ENCODE data around the gene CRACDL. TPM values are rescaled to one million over a fixed set of nuclear protein-coding genes. Genes with fewer than 3 reads are reported as not detected.

The CRACDL gene
- total RNA-seq, 1 donor from 2014 or later: 1.6 TPM

DNA sequence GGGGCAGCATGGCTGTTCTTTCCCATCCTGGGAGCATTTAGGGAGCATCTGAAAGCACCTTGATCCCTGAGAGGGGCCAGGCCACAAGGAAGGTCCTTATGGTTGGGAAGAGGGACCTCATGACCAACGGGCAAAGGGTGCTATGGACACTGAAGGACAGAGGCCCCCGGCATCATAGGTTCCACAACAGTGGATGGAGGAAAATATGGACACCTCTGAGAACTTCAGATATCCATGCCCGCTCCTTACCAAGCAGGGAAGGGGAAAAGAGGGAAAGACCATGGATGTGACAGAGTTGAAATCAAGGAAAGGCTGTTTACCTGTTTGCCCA, 111.0 kb downstream of the CRACDL start:
- H3K4me3 Mint-ChIP-seq (ENCODE audit: low read depth): no peak overlapping the region
- no peaks in the 10 kb centered on the region for H3K36me3 Mint-ChIP-seq (ENCODE audit: insufficient read depth)
- DNase-seq (ENCODE audit: low spot score, unreplicated experiment): no peak
- peaks cover 46% of the 10 kb centered on the region for H3K27me3 Mint-ChIP-seq
- TF ChIP-seq, protein P1, sequence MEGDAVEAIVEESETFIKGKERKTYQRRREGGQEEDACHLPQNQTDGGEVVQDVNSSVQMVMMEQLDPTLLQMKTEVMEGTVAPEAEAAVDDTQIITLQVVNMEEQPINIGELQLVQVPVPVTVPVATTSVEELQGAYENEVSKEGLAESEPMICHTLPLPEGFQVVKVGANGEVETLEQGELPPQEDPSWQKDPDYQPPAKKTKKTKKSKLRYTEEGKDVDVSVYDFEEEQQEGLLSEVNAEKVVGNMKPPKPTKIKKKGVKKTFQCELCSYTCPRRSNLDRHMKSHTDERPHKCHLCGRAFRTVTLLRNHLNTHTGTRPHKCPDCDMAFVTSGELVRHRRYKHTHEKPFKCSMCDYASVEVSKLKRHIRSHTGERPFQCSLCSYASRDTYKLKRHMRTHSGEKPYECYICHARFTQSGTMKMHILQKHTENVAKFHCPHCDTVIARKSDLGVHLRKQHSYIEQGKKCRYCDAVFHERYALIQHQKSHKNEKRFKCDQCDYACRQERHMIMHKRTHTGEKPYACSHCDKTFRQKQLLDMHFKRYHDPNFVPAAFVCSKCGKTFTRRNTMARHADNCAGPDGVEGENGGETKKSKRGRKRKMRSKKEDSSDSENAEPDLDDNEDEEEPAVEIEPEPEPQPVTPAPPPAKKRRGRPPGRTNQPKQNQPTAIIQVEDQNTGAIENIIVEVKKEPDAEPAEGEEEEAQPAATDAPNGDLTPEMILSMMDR (IDR thresholded peaks at IDR 0.05; ENCODE audit: unreplicated experiment): no peak
- no peak overlapping the region for H3K27ac Mint-ChIP-seq
- H3K9me3 Mint-ChIP-seq (ENCODE audit: low read depth): no peaks in the 10 kb centered on the region
- H3K4me1 Mint-ChIP-seq (ENCODE audit: low read depth): peaks cover 2% of the 10 kb centered on the region

DNA sequence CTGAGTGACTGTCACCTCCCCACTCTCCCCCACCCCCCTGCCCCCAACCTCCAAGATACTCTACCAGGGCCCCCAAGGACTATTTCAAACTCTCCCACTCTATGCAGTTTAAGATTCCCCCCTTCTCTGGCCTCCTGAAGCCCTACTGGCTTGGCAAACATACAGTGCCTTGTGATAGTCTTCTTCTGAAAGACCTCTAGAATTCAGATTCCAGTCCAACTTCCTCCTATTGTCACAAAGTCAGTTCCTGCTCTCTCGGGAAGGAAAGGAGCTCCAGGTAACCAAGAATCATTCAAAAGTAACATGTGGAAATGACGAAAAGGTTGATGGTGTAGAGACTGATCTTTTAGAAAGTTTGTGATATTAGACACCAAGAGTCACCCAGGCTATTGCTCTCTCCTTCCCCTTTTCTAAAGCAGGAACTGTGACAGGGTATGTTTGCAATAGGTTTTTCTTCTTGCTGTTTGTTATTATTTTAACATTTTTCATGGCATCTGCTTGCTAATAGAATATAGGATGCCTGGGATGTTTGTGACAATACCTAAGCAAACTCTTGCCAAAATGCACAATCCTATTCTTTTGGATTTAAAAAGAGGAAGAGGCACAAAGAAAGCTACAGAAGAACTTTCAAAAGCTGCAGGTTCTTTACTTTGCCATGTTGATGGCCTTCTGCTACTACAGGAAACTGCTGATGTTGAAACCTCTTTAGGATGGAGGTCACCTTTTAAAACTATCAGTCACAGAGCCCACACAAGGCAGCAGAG, 111.6 kb downstream of the CRACDL start:
- no peaks in the 10 kb centered on the region for H3K9me3 Mint-ChIP-seq (ENCODE audit: low read depth)
- no peak overlapping the region for H3K4me3 Mint-ChIP-seq (ENCODE audit: low read depth)
- DNase-seq (ENCODE audit: low spot score, unreplicated experiment): no peak

DNA sequence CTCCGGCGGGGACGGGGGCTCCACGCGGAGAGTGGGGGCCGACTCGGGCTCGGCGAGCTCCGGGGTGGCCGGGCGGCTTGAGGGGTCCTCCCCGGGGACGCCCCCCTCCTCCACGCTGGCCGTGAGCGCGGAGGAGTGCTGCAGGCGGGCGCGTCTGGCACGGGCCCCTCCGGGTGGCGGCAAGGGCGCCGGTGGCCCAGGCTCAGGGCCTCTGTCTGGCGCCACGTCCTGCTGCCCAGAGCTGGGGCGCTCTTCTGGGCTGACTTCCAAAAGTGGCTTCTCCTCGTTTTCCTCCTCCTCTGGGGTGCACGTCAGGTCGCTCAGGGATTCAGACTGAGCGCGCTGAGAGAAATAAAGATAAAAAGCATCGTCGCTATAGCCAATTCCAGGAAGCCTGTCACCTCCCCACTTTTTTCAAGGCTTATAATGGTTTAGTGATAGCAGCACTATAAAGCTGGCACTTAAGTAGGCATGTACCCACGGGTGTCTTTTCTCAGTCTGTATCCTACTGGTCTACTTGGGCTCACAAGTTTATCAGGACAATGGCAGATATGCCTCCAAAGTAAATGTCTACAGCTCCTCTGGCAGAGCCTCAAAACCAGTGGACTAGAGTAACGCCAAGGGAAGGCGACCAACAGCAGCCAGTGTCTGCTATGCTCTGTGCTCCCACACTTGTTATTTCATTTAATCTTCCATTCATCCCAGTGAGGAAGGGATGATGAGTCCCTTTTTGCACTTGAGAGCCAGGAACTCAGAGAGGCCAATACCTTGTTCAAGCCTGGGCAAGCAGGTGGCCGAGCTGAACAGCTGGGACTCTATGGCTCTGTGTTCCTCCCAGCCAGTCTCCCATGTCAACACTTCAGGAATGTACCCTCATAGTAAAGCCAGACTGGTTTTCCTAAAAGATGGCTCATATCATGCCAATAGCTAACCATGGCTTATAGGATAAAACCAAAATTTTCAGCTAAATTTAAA, 112.5 kb downstream of the CRACDL start:
- no peaks in the 10 kb centered on the region for H3K36me3 Mint-ChIP-seq (ENCODE audit: insufficient read depth)
- H3K27me3 Mint-ChIP-seq: peaks cover 47% of the 10 kb centered on the region
- no peak for DNase-seq (ENCODE audit: low spot score, unreplicated experiment)
- TF ChIP-seq, protein P1 (IDR thresholded peaks at IDR 0.05; ENCODE audit: unreplicated experiment): peak; percentile 10
- H3K4me1 Mint-ChIP-seq (ENCODE audit: low read depth): peaks cover 2% of the 10 kb centered on the region
- H3K27ac Mint-ChIP-seq: peak overlapping the region; percentile 52
- H3K4me3 Mint-ChIP-seq (ENCODE audit: low read depth): peak overlapping the region; percentile 75
- H3K9me3 Mint-ChIP-seq (ENCODE audit: low read depth): no peaks in the 10 kb centered on the region

More for the DNA sequence above, 111.6 kb downstream of the CRACDL start:
- H3K27ac Mint-ChIP-seq: no peak overlapping the region
- H3K4me1 Mint-ChIP-seq (ENCODE audit: low read depth): peaks cover 2% of the 10 kb centered on the region
- TF ChIP-seq, protein P1 (IDR thresholded peaks at IDR 0.05; ENCODE audit: unreplicated experiment): no peak
- peaks cover 47% of the 10 kb centered on the region for H3K27me3 Mint-ChIP-seq
- no peaks in the 10 kb centered on the region for H3K36me3 Mint-ChIP-seq (ENCODE audit: insufficient read depth)

DNA sequence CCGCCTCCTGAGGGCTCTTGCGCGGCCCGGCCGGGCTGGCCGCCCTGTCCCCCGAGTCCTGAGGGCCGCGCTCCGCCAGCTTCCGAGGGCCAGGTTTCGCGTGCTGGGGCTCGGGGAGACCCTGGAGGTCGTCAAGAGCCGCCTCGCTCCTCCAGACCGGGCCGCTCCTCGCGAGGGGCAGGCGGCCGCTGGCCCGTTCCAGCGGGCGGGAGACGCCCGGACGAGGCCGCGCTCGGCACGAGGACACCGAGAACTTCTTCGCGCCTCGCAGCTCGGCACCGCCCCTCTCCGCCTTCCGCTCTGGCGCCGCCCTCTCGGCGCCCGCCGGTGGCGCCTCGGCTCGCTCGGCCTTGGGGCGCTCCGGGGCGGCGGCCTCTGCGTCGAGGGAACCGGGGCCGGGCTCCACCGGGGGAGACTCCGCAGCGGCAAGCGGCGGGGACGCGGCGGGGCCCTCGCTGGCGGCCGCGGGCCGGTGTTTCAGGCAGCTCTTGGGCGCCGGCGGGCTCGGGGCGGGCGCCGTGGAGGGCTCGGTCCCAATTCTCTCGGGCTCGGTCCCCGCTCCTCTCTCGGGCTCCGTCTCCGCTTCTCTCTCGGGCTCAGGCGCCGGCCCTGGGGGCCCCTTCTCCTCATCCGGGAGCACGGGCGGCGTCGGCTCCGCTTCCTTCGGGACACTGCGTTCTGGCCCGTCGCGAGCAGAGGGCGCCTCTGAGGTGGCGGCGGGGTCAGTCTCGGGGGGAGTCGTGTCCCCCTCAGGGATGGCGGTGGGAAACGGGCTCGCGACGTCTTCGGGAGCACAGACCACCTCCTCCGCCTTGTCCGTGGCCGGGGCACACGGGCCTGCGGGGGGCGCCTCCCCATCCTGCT, 113.5 kb downstream of the CRACDL start:
- peak; percentile 44 for DNase-seq (ENCODE audit: low spot score, unreplicated experiment)
- Mint-ChIP-seq H3K27ac (no peak overlapping the region), H3K4me3 (ENCODE audit: low read depth) (peak overlapping the region; percentile 58), H3K9me3 (ENCODE audit: low read depth) (no peaks in the 10 kb centered on the region), H3K27me3 (peaks cover 52% of the 10 kb centered on the region), H3K36me3 (ENCODE audit: insufficient read depth) (no peaks in the 10 kb centered on the region), H3K4me1 (ENCODE audit: low read depth) (peaks cover 2% of the 10 kb centered on the region)
- TF ChIP-seq, protein P1 (IDR thresholded peaks at IDR 0.05; ENCODE audit: unreplicated experiment): peak; percentile 56
